Activated CD4-positive, alpha-beta T cell treated with anti-CD3 and anti-CD28 coated beads for 24 hours (primary cell): Measurements from ENCODE around the gene STK10.

Experiments
- DNase-seq, 2 donors: peaks; one replicate each; pipeline ENCODE4 v3.0.0-alpha.2; 2020; ENCODE audit warnings: low read depth in 2 of 2

Gene STK10

DNA sequence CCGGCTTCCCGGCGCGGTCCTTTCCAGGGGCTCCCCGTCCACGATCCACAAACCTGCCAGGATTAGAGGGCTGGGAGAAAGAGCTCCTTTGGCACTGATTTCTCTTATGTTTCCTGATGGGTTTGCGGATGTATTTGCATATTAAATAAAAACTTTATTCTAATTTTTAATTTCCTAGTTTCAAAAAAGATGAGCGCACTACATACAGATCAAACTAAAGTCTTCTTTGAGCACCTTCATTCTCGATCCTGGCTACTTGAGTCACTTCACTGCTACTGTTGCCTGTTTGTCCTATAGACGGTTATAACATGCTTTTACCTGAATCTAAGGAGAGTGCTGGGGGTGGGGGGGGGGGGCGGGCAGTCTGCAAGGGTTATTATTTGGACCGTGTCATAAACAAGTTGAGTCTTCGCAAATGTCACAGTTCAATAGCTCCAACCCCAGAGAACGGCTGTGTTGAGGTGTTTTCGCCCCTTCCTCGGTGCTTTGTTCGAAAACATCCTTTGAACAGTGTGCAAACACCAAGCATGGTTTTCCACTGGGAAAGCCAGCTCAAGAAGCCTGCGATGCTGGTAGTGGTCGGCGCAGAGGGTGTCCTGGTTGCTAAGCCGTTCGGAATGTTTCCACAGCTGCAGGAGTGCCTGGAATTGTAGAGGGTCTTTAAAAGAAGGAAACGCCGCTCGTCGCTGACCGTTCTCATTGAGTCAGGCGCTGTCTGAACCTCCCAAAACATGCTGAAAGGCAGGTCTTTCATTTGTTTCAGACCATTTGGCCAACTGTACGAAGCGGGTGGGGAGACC is 1.1 kb upstream of the STK10 start:
- DNase-seq, result no peak

DNA sequence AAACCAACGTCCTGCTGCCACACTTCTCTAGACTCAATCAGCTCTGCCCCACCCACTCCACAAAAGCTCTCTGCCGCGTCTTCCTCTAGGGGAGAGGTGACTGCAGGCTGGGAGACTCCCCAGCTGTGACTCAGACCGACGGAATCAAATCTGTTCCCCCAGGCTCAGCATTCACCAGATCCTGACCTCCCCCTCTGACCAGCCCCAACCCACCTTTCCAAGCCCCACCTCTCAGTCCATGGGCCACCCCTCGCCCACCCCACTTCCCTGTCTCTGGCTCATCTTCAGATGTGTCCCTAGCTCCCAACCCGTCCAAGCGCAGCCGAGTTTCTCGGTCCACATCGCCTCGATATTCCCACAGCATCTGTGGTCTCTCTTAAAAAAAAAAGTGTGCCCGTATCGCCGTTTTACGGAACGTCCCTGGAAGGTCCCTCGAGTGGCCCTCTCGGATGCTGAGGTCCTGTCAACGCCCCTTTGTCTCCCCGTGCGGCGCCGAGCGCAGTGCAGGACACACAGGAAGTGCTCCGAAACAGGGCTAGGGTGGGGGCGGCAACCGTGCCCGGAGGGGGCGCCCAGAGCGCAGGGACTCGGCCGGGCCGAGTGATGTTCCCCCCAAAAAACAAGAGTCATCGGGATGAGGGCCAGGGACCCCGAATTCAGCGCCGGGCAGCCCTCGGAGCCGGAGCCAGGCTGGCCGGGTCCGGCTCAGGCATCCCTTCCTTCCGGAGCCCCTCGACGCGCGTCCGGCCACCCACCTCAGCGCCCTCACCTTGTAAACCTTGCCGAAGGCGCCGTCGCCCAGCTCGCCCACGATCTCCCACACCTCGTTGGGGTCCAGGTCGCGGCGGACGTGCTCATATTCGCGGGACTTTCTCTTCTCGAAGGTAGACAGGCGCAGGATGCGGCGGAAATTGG is 649 bp downstream of the STK10 start:
- peak in 1 of 2 donors; percentile 58 for DNase-seq

DNA sequence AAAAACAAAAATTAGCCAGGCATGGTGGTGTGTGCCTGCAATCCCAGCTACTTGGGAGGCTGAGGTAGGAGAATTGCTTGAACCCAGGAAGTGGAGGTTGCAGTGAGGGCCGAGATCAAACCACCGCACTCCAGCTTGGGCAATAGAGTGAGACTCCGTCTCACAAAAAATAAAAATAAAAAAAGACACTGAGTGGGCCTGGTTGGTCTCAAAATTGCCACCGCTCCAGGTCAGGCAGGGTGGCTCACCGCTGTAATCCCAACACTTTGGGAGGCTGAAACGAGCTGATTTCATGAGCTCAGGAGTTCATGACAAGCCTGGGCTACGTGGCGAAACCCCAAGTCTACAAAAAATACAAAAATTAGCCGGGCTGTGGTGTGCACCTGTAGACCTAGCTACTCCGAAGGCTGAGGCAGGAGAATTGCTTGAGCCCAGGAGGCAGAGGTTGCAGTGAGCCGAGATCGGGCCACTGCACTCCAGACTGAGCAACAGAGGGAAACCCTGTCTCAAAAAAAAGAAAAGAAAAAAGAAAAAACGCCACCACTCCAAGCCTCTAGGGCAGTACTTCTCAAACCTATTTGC is 1.8 kb downstream of the STK10 start:
- DNase-seq, result no peak

DNA sequence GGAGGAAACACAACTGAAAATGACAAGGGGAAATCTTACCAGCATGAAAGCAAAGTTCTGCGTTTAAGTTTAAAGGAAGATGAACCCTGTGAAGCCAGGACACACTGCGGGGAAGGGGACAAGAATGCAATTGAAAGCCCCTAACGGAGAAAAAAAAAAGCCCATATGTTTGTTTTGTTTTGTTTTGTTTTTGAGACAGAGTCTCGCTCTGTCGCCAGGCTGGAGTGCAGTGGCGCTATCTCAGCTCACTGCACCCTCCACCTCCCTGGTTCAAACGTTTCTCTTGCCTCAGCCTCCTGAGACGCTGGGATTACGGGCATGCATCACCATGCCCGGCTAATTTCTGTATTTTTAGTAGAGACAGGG is 2.9 kb downstream of the STK10 start:
- no peak for DNase-seq

DNA sequence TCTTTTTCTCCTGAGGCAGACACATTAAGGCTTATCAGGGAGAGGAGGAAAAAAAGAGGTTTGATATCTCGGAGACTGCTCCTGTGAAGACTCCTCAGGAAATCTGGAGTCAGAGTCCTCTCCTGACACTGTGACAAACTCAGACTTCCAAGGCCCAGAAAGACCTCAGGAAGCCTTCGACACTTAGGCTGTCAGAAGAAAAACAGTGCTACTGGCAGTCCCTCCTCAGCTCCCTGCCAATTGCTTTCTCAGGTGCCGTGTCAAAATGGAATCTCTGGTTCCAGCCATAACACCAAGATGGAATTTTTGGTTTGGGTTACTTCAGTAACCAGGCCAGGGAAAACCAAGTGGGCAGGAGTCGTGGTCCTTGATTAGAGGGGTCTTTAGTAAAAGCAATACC is 4.1 kb downstream of the STK10 start:
- no peak for DNase-seq

DNA sequence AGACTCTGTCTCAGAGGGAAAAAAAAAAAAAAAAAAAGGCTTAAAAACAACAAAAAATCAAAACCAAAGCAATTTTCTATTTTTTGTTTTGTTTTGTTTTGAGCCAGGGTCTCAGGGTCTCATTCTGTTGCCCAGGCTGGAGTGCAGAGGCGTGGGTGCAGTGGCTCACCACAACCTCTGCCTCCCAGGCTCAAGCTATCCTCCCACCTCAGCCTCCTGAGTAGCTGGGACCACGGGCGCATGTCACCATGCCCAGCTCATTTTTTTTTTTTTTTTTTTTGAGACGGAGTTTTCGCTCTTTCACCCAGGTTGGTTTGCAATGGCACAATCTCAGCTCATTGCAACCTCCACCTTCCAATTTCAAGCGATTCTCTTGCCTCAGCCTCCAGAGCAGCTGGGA is 5.7 kb downstream of the STK10 start:
- DNase-seq, result no peak

DNA sequence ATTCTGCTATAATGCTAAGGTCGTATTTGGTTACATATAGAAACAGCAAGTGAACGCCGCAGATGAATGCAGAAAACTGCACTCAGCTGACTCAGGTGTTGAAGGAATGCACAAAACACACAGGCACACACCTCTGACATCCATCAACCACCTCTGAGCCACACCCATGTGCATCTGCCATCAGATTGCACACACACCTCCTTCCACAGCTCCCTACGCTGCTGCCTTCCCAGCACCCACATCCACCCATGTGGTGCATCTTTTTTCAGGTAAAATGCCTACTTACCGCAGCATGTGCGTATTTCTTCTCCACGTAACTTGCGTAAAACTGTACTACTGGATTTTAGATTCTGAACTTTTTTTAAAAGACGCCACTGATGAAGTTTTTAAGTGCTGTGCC is 7.1 kb downstream of the STK10 start:
- DNase-seq, result no peak

DNA sequence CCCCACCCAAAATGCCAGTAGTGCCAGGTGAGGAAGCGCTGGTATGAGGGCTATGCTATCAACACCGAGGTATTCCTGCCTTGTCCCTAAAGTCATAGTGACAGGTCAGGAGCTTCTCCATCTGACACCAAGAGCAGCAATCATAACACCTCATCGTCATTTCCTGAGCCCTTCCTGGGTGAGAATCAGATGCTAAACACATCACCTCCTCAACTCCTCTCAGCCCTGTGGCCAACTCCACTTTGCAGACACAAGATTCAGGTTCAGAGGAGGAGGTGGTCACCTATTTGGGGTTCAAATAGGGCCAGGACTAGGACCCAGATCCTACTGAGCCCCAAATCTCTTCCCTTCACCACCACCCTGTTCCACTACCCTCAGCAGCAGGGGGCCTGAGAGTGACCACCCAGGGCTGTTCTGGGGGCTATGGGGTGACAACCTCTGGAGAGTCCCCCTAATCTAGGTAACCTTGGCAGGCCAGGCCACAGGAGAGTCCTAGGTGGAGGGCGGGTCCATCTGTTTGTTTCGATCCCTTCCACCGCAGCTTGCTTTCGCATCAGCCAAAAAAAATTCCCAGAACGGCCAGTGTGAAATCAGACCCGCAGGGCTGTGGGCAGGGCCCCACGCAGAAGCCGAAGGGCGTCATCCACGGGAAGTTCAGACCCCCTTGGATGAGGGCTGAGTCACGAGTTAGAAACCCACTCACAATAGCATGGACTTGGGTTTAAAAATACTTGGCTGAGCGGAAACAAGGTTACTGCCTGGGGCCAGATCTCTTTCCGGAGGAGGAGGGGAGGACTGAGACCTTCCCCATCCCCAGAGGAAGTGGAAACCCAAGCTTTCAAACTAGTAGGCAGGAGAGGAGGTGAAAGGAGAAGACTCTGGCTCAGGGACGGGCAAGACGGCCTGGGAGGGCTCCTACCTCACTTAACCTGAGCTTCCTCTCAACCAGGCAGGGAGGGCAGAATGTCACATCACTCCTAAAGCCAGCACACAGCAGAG is 8.7 kb downstream of the STK10 start:
- no peak for DNase-seq

DNA sequence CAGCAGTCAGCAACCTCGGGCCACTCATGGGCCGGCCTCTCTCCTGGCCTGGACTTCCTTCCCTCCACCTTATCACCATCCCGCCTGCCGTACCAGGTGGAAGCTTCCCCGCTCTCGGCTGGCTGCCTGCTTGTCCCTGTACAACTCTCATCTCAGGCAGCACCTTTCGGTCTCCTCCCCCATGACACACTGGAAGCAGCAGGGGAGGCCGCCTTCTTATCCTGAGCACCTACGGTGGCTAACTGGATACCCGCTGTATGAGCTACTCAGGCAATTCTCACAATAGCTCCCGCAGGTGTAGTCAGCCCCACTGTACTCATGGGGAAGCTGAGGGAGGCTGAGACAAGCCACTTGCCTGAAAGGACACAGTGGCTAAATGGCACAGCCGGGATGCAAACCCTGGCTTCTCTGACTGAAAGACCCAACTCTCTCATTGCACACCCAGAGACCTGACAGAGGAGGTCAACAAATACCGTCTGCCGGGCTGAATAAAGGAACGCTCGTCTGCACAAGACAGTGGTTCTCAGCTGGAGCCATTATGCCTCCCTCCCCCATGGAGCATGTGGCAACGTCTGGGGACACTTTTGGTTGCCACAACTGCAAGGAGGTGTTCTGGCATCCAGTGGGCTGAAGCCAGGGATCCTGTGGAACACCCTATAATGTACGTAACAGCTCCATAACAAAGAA is 9.6 kb downstream of the STK10 start:
- no peak for DNase-seq

DNA sequence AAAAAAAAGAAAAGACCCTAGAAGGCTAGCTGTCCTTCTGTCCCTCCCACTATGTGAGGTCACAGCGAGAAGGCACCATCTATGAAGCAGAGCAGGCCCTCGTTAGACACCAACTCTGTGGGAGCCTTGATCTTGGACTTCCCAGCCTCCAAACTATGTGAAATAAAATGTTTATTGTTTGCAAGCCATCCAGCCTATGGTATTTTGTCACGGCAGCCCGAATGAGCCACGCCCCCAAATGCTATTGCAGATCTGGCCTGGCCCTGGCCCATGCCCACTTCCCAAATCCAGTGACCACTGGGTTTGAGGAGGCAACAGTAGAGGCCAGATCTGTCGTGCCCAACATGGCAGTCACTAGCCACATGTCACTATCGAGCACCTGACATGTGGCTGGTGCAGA is 10.8 kb downstream of the STK10 start:
- no peak for DNase-seq

DNA sequence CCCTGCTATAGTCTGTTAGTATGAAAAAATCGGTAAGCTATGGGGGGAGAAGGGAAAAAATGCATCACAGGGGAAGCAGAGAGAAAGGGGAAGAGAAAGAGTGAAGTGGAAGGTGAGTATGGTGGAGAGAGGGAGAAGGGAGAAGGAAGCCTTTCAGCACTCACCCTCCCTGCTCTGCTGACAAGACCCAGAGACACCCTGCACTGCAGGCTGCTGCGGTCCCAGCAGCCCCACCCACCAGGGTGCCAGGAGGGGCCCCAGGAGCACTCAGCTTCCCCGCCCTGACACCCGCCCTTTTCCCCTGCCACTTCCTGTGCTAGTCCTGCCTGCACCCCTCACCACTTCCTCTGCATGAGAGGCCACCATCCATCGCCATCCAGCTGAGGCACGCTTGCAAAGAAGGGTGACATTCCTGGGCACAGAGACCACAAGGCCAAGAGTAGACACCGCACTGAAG is 12.7 kb downstream of the STK10 start:
- DNase-seq, result peak; percentile 80 to 84

DNA sequence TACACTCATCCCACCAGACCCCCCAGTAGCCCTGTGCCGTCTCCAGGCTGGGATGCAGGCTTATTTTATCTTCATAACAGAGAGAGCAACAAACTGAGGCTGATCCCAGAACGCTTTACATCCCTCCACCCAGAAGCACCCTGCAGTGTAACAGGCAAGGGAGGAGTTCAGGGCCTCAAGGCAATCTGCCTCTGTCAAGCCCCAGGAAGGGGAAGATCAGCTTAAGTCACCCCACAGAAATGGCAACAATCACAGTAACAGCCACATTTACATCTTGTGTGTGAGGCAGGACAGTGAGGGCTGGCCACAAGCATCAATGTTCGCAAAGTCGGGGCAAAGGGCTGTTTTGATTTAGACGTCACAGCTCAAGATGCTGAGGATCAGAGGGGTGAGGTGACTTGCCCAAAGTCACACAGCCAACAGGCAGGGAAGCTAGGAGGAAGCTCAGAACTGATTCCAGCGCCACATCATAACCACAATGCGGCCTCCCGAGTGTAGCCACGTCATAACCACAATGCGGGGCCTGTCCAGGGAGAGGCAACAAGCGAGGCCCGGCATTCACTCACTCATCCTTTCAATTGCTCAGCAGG is 14.4 kb downstream of the STK10 start:
- peak in 1 of 2 donors; percentile 73 for DNase-seq

DNA sequence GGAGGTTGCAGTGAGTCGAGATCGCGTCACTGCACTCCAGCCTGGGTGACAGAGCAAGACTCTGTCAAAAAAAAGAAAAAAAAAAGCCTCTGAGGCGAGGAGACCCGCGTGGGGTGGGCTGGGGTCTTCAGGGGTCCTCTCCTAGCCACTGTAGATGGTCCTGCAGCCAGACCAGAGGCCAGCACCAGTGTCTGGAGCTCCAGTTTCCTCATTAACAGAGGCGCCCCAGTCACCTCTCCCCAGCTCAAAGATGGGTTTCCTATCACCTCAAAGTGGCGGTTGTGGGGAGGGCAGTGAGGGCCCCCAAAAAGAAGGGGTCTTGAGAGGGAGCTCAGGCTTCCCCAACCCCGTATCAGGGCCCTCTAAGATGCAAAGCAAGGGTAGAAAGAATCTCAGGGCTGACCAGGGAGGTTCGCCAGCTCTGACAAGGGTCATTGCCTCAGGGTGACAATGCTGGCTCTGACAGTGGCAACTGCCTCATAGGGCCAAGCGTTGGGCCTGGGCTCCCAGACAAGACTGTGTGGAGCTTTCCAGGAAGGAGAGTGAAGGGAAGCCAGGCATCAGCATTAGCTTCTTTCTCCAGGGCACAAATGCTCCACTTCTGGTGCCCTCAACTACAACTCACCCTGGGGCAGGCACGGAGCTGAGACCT is 15.0 kb downstream of the STK10 start:
- no peak for DNase-seq

DNA sequence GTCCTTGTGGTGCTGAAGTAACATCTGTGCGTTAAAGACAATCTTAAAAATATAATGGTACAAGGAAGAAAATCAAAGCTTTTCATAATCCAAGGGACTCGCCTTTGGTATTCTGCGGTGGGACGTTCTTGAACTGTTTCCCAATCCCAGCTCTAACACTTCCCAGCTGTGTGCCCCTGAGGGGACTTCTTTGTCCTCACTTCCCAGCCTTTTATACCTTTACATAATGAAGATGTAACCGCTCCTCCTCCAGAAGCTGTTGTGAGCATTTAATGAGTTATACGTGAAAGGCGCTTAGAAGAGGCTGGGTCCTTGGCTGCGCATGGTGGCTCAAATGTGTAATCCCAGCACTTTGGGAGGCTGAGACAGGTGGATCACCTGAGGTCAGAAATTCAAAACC is 16.9 kb downstream of the STK10 start:
- DNase-seq, result no peak

DNA sequence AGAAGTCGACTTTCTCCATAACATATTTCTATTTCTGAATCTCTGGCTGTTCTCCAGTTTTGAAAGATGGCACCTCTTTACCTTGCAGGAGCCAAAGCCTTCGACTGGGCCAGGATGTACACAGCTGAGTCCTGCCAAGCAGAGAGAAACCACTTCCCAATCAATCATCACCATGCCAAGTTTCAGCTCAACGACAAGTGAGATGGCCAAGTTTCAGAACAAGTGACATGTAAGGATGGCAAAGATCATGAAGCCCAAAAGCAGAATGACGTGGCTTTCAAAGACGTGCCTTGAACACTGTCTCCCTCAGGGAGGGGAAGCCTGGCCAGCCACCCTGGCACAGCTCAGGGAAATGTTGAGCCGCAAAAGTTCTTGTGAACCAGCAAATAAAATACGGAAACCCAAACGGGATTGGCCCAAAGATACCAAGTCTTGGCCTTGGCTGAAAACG is 17.7 kb downstream of the STK10 start:
- no peak for DNase-seq

DNA sequence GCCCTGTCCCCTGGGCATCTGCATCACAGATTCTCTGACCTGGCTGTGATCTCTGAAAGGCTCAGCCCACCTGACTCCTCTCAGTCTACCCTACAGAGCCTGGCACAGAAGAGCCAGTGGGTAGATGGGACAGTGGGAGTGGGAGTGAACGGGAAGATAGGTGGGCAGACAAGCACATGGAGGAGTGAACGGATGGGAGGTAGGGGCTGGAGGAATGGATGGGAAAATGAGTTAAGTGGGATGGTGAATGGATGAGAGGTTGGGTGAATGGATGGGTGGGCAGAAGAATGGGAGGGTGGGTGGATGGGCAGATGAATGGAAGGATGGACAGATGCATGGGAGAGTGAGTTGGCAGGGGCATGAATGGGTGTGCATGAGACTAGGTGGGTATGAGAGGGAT is 18.8 kb downstream of the STK10 start:
- DNase-seq, result no peak

DNA sequence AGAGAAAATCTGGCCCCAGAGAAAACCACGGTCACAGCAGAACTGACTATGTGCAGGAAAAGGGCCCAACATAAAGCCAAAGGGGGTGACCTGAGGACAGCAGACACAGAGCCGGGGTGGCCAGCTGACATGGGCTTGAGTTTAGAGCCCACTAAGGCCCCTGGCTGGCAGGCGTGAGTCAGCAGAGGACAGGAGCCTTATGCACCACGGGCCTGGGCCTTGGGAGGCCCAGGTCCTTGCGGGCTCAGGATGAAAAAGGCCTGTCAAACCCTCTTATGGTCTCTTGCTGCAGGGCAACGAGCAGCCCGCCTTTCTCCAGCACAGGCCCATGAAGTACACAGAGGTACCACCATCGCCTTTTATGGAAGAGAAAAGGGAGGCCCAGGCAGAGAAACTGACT is 19.7 kb downstream of the STK10 start:
- DNase-seq, result no peak

DNA sequence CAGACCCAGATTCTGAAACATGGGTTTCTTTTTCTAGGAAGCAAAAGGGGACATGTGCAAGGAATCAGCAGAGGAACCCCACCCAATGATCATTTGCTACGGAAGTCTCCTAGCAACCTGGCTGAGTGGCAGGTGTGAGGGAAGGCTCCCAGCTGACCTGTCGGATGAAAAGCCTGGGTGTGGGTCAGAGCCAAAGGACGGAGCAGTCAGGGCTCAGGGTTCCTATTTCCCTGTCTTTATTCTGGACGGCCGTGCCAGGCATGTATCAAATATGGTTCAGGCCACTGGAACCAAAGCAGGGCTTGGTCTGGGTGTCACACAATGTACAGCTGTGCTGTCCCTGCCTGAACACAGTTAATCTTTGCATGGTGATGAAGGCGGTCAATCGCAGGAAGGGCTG is 20.1 kb downstream of the STK10 start:
- DNase-seq, result no peak

DNA sequence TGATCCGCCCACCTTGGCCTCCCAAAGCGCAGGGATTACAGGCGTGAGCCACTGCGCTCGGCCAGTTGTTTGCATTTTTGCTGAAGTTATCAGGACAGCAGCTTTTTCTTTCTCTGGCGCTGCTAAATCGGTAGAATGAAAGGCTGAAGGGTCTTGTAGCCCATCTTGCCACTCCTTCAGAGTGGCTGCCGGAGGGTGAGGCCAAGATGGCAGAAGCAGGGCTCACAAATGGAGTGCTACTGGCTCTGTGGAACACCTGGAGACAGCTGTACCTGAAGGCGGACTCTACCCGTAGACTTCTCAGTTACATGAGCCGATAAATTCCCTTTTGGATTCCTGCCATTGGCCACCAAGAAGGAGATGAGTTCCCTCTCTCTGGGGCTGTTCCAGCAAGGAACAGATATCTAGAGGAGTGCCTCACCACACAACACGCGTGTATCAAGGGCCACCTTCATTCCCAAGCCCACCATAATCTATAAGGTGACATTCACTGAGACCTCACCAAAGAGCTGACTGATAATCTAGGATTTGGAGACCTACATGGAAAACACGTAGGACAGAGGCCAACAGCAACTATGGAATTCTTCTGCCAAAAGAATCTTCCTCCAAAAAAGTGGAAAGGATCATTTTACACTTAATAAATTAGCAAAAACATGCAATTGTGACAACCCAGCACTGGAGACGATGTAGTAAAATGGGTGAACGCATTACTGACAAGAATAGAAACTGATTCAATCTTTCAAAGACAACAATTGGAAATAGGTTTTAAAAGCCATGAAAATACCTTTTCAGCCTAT is 21.8 kb downstream of the STK10 start:
- DNase-seq, result no peak
